Fibroblast of lung (primary cell): Measurements from ENCODE around the gene SLC6A17. TPM values are rescaled to one million over a fixed set of nuclear protein-coding genes. Genes with fewer than 3 reads are reported as not detected.

ENCODE experiments used
- DNase-seq, 2 donors: peaks; one replicate each; pipeline versions ENCODE4 v3.0.0 to v3.0.0-alpha.2; 2010; ENCODE audit warnings: low read depth in 2 of 2
- H2AFZ ChIP-seq: 2 replicates; pipeline ENCODE4 v1.5.1; 2012; ENCODE audit warnings: low read length, control low read depth, inconsistent platforms
- H3K27ac ChIP-seq: 2 replicates; pipeline ENCODE4 v1.5.1; 2011; ENCODE audit warnings: low read length, control low read depth; ENCODE audit not compliant: insufficient read depth
- H3K27me3 ChIP-seq: 2 replicates; pipeline ENCODE4 v1.5.1; 2011; ENCODE audit warnings: mild to moderate bottlenecking, low read length; ENCODE audit not compliant: control insufficient read depth, insufficient read depth
- H3K36me3 ChIP-seq: 2 replicates; pipeline ENCODE4 v1.5.1; 2011; ENCODE audit warnings: low read length; ENCODE audit not compliant: control insufficient read depth, insufficient read depth
- H3K4me1 ChIP-seq: 2 replicates; pipeline ENCODE4 v1.5.1; 2011; ENCODE audit warnings: low read length; ENCODE audit not compliant: control insufficient read depth, insufficient read depth; ENCODE audit errors: extremely low read depth
- H3K4me2 ChIP-seq: 2 replicates; pipeline ENCODE4 v1.5.1; 2011; ENCODE audit warnings: low read length, control low read depth; ENCODE audit not compliant: insufficient read depth; ENCODE audit errors: extremely low read depth
- H3K4me3 ChIP-seq, 4 experiments: fragments of 200-600 bp in 1 of 4; sonication (generic) in 1 of 4; replicated peaks in 1 of 4; 2 replicates each; pipeline ENCODE4 v1.5.1; 2011 to 2016; ENCODE audit warnings: low read length in 4 of 4, low read depth in 3 of 4, mild to moderate bottlenecking in 3 of 4, control low read depth in 2 of 4, inconsistent platforms in 1 of 4, mixed read lengths in 1 of 4; ENCODE audit not compliant: insufficient read depth in 1 of 4; ENCODE audit errors: control extremely low read depth in 1 of 4
- H3K79me2 ChIP-seq: 2 replicates; pipeline ENCODE4 v1.5.1; 2012; ENCODE audit warnings: mild to moderate bottlenecking, low read length, inconsistent platforms; ENCODE audit not compliant: control insufficient read depth, insufficient read depth
- H3K9ac ChIP-seq: 2 replicates; pipeline ENCODE4 v1.5.1; 2011; ENCODE audit warnings: mild to moderate bottlenecking, low read length, control low read depth; ENCODE audit not compliant: insufficient read depth
- H3K9me3 ChIP-seq: 2 replicates; pipeline ENCODE4 v1.5.1; 2012; ENCODE audit warnings: low read depth, low read length; ENCODE audit not compliant: control insufficient read depth, insufficient read depth
- H4K20me1 ChIP-seq: 2 replicates; pipeline ENCODE4 v1.5.1; 2011; ENCODE audit warnings: low read length; ENCODE audit not compliant: control insufficient read depth, insufficient read depth; ENCODE audit errors: extremely low read depth
- EZH2 ChIP-seq: IDR thresholded peaks from 2 replicates; pipeline ENCODE4 v1.5.1; 2012; ENCODE audit warnings: low read length, control low read depth, mild to moderate bottlenecking; ENCODE audit errors: missing control alignments
- polyA plus RNA-seq, 2 donors: library from polyadenylated mRNA; depleted of rRNA in 1 of 2; stranded (reverse) in 1 of 2; unstranded in 1 of 2; fragments of >200 nt; gene quantifications; 2 replicates each; pipeline ENCODE4 v1.2.1, GENCODE V29; 2011 to 2012; ENCODE audit warnings: missing spikeins in 1 of 2
- total RNA-seq: library from RNA; depleted of rRNA; stranded (reverse); fragments of >200 nt; gene quantifications from 2 replicates; pipeline ENCODE4 v1.2.1, GENCODE V29; 2014
- TF ChIP-seq, protein P1 (sequence below), 2 donors: IDR thresholded peaks in 1 of 2; conservative IDR thresholded peaks in 1 of 2; 1 replicate in 1 of 2; 2 replicates in 1 of 2; pipeline ENCODE4 v1.5.1; 2011 to 2012; ENCODE audit warnings: low read length in 2 of 2, control low read depth in 1 of 2, inconsistent platforms in 1 of 2, low read depth in 1 of 2, mild to moderate bottlenecking in 1 of 2

Gene SLC6A17
- total and polyA plus RNA-seq, 2 donors (not counting 1 experiment from before 2014, with no cell fraction given), result under 0.01 to 0.14 TPM

DNA sequence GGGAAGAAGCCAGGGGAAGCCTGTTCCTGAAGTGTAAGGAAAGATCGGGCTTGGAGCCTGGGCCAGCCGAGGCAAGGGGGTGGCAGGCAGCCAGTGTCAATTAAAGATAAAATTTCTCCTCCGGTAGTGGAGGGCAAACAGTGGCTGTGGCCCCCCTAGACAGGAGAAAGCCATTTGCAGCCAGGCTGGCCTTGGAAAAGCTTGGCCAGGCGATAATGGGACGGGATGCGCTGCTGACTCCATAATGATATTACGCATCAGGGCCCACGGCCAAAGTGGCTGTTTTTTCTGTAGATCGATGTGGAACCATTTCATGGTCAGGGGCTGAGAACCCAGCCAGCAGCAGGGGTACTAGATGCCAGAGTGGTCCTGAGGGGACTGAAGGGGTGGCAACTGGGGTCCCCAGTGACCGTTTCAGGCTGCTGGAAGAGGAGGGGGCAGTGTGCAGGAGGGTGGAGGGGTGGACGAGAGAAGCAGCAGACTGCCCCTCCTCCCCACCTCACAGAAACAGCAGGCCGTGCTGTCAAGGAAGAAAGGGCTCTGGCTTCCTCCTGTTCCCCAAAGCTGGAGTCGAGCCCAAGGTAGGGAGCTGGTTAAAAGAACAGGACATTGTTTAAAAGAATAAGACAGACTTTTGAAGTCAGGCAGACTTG lies 85.0 kb downstream of the SLC6A17 start:
- no peaks in the 10 kb centered on the region for H3K27me3 ChIP-seq
- TF ChIP-seq EZH2, result no peak
- TF ChIP-seq, protein P1, sequence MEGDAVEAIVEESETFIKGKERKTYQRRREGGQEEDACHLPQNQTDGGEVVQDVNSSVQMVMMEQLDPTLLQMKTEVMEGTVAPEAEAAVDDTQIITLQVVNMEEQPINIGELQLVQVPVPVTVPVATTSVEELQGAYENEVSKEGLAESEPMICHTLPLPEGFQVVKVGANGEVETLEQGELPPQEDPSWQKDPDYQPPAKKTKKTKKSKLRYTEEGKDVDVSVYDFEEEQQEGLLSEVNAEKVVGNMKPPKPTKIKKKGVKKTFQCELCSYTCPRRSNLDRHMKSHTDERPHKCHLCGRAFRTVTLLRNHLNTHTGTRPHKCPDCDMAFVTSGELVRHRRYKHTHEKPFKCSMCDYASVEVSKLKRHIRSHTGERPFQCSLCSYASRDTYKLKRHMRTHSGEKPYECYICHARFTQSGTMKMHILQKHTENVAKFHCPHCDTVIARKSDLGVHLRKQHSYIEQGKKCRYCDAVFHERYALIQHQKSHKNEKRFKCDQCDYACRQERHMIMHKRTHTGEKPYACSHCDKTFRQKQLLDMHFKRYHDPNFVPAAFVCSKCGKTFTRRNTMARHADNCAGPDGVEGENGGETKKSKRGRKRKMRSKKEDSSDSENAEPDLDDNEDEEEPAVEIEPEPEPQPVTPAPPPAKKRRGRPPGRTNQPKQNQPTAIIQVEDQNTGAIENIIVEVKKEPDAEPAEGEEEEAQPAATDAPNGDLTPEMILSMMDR (conservative IDR thresholded peaks at IDR 0.05 in 1 of 2, IDR thresholded peaks at IDR 0.05 in 1 of 2; ENCODE audit: low read depth in 1 of 2, low read length in 2 of 2), result no peak
- H2AFZ ChIP-seq, result peak overlapping the region; percentile 23
- no peaks in the 10 kb centered on the region for H3K79me2 ChIP-seq
- H4K20me1 ChIP-seq, result no peaks in the 10 kb centered on the region
- no peak overlapping the region for H3K9ac ChIP-seq
- no peak overlapping the region for H3K4me2 ChIP-seq
- peaks cover 5% of the 10 kb centered on the region for H3K4me1 ChIP-seq
- peak in 1 of 2 donors; percentile 33 for DNase-seq
- H3K27ac ChIP-seq, result peak overlapping the region; percentile 49
- no peaks in the 10 kb centered on the region for H3K9me3 ChIP-seq
- no peak overlapping the region for H3K4me3 ChIP-seq
- H3K36me3 ChIP-seq, result no peaks in the 10 kb centered on the region

DNA sequence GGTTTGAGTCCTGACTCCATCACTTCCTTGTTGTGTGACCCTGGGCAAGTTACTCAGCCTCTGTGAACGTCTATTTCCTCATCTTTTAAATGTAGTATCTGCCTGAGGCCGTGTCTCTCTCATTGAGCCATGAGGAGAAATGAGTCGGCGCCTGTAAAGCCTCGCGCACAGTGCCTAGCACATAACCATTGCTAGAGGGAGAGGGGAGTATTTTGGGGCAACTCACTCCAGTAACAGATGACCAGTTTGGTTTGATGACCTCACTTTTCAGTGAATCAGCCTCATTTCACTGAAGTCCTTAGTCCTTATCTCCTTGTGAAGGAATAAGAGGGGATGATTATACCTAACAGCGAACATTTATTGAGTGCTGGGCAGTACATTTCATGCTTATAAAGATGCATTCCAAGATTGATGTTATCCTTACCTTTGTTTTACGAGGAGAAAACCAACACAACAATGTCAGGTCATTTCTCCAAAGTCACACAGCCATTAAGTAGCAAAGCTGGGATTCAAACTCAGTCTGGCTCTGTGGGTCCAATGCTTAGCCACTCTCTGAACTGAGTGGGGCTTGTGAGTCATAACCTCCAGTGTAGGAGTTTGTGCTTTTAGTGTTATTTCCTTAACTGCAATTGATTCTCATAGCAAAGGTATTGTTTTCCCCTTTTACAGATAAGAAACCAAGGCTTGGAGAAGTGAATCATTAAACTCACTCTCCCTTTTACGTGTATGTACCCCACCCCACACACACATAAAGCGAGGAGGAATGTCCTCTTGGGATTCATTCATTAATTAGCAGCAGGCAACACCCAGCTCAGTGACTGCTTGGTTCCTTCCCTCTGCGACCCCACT lies 85.8 kb downstream of the SLC6A17 start:
- DNase-seq, result peak; percentile 43 to 85
- Histone ChIP-seq H4K20me1 (no peaks in the 10 kb centered on the region), H3K36me3 (no peaks in the 10 kb centered on the region), H3K4me1 (peaks cover 5% of the 10 kb centered on the region), H3K27me3 (no peaks in the 10 kb centered on the region), H2AFZ (peak overlapping the region; percentile 23), H3K9ac (no peak overlapping the region), H3K9me3 (no peaks in the 10 kb centered on the region), H3K79me2 (no peaks in the 10 kb centered on the region), H3K4me3 (no peak overlapping the region), H3K27ac (peak overlapping the region; percentile 49), H3K4me2 (no peak overlapping the region)
- no peak for TF ChIP-seq EZH2
- TF ChIP-seq, protein P1 (conservative IDR thresholded peaks at IDR 0.05 in 1 of 2, IDR thresholded peaks at IDR 0.05 in 1 of 2; ENCODE audit: low read depth in 1 of 2, low read length in 2 of 2), result no peak

DNA sequence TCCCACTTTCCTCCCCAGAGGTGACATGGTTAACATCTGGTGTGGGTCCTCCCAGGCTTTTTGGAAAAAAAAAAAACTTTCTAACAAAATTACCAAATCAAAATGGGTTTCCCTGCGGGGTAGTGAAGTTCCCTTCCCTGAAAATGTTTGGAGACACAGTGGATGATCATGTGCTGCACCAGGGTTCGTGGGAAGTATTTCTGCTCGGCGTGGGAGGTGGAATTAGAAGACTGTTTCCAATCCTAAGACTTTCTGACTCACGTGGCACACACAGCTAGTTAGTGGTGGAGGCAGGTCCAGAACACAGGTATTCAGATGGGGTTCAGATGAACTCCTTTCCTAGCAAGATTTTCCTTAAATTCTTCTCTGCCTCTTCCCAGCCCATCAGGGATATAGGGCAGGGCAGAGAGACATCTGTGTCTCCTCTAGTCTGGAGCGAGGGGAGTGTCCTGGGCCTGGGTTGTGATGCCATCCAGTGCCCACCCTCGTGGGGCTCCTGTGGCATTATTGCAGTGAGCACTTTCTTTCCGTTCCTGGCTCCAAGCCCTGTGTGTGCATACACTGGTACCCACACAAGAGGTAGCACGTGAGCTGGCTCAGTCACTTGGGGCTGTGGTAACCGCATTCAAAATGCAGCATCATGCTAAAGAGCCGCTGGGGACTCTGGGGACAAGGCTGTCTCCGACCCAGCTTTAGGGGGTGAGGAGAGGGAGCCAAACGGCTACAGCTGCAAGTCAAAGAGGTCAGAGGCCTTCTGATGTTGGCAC lies 87.3 kb downstream of the SLC6A17 start:
- H3K27ac ChIP-seq, result no peak overlapping the region
- H3K9me3 ChIP-seq, result no peaks in the 10 kb centered on the region
- no peak for TF ChIP-seq EZH2
- TF ChIP-seq, protein P1 (conservative IDR thresholded peaks at IDR 0.05 in 1 of 2, IDR thresholded peaks at IDR 0.05 in 1 of 2; ENCODE audit: low read depth in 1 of 2, low read length in 2 of 2), result no peak
- no peak overlapping the region for H3K9ac ChIP-seq
- H3K79me2 ChIP-seq, result no peaks in the 10 kb centered on the region
- no peaks in the 10 kb centered on the region for H4K20me1 ChIP-seq
- peaks cover 5% of the 10 kb centered on the region for H3K4me1 ChIP-seq
- H2AFZ ChIP-seq, result no peak overlapping the region
- H3K4me3 ChIP-seq, result no peak overlapping the region
- no peaks in the 10 kb centered on the region for H3K36me3 ChIP-seq
- no peak overlapping the region for H3K4me2 ChIP-seq
- peaks cover 2% of the 10 kb centered on the region for H3K27me3 ChIP-seq
- DNase-seq, result peak in 1 of 2 donors; percentile 29
